Measurements from ENCODE around the gene NFKBIL1.

The NFKBIL1 gene

GRCh38 chr6:31531162-31531561 is 16.2 kb upstream of the NFKBIL1 start:
- Histone ChIP-seq H3K9ac (ENCODE audit: insufficient read length, low read depth) (no peak overlapping the region), H3K27me3 (ENCODE audit: insufficient read depth, insufficient read length) (no peaks in the 10 kb centered on the region), H3K9me3 (ENCODE audit: insufficient read depth, low read length) (no peaks in the 10 kb centered on the region), H3K36me3 (ENCODE audit: insufficient read depth, insufficient read length, low read length) (peaks cover 67% of the 10 kb centered on the region), H3K4me3 (ENCODE audit: insufficient read length, low read depth) (no peak overlapping the region), H3K4me1 (ENCODE audit: insufficient read depth, insufficient read length) (peaks cover 3% of the 10 kb centered on the region)
- no peak for DNase-seq (ENCODE audit: low read depth, low spot score)
- TF ChIP-seq SUZ12 (IDR thresholded peaks at IDR 0.05; ENCODE audit: extremely low read depth, insufficient read depth, insufficient read length) (no peak), ZNF274 (IDR thresholded peaks at IDR 0.05; ENCODE audit: low read depth, low read length) (no peak), YY1 (IDR thresholded peaks at IDR 0.05; ENCODE audit: insufficient read depth, insufficient read length) (no peak)

GRCh38 chr6:31531771-31532643 is 15.4 kb upstream of the NFKBIL1 start:
- DNase-seq (ENCODE audit: low read depth, low spot score), result no peak
- no peaks in the 10 kb centered on the region for H3K27me3 ChIP-seq (ENCODE audit: insufficient read depth, insufficient read length)
- H3K4me3 ChIP-seq (ENCODE audit: insufficient read length, low read depth), result no peak overlapping the region
- H3K9ac ChIP-seq (ENCODE audit: insufficient read length, low read depth), result no peak overlapping the region
- no peak for TF ChIP-seq SUZ12 (IDR thresholded peaks at IDR 0.05; ENCODE audit: extremely low read depth, insufficient read depth, insufficient read length)
- no peak for TF ChIP-seq YY1 (IDR thresholded peaks at IDR 0.05; ENCODE audit: insufficient read depth, insufficient read length)
- no peak for TF ChIP-seq ZNF274 (IDR thresholded peaks at IDR 0.05; ENCODE audit: low read depth, low read length)
- peaks cover 3% of the 10 kb centered on the region for H3K4me1 ChIP-seq (ENCODE audit: insufficient read depth, insufficient read length)
- no peaks in the 10 kb centered on the region for H3K9me3 ChIP-seq (ENCODE audit: insufficient read depth, low read length)
- H3K36me3 ChIP-seq (ENCODE audit: insufficient read depth, insufficient read length, low read length), result peaks cover 75% of the 10 kb centered on the region

DNA sequence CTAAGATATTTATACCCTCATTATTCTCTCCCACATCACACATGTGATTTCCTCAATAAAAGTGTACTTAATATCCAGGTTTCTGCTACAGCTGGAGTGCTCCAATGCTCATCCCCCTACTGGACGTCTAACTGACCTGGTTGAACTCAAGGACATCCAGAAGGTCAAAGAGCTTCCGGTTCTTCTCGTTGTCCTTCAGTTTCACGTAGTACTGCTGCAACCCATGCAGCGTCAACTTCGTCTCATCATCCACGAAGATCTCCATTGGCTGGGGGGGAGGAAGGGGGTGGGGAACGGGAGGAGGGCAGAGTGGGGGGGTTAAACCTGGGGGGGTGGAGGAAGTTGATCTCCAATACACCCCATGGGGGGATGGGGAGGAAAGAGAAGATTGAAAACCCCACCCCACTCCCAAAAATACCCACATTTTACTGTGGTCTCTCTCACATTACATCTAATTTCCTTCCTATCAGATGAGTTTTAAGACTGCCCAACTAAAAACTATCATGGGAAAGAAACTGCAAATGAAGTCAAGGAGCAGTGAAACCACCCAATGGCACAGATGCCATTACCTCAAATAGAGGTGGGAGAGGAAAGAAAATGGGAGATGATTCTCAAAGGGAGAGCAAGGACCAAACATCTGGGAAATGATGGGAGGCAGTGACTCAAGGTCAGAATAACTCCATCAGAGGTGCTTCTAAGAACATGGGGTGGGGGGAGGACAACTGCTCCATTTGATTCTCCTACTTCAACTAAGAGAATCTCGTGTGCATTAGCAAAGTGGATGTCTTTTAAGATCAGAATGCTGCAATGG is 14.6 kb upstream of the NFKBIL1 start:
- DNase-seq (ENCODE audit: low read depth, low spot score), result no peak
- Histone ChIP-seq H3K9me3 (ENCODE audit: insufficient read depth, low read length) (no peaks in the 10 kb centered on the region), H3K4me1 (ENCODE audit: insufficient read depth, insufficient read length) (peaks cover 3% of the 10 kb centered on the region), H3K27me3 (ENCODE audit: insufficient read depth, insufficient read length) (no peaks in the 10 kb centered on the region), H3K4me3 (ENCODE audit: insufficient read length, low read depth) (no peak overlapping the region), H3K9ac (ENCODE audit: insufficient read length, low read depth) (no peak overlapping the region), H3K36me3 (ENCODE audit: insufficient read depth, insufficient read length, low read length) (peaks cover 84% of the 10 kb centered on the region)
- TF ChIP-seq SUZ12 (IDR thresholded peaks at IDR 0.05; ENCODE audit: extremely low read depth, insufficient read depth, insufficient read length), result no peak
- TF ChIP-seq YY1 (IDR thresholded peaks at IDR 0.05; ENCODE audit: insufficient read depth, insufficient read length), result no peak
- TF ChIP-seq ZNF274 (IDR thresholded peaks at IDR 0.05; ENCODE audit: low read depth, low read length), result no peak

DNA sequence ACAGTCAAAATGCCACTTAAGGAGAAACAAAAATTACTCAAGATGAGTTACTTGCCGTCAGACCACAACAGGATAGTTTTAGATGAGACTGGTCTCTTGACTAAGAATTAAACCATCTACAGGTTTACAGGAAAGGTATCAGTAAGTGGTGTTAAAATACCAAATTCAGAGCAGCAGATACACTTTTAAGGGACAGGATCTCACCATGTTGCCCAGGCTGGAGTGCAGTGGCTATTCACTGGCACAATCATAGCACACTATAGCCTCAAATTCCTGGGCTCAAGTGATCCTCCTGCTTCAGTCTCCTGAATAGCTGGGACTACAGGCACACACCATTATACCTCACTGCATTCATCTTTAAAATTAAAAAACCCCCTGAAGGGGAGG is 14.0 kb upstream of the NFKBIL1 start:
- DNase-seq (ENCODE audit: low read depth, low spot score), result no peak
- H3K4me3 ChIP-seq (ENCODE audit: insufficient read length, low read depth), result no peak overlapping the region
- no peaks in the 10 kb centered on the region for H3K27me3 ChIP-seq (ENCODE audit: insufficient read depth, insufficient read length)
- H3K9me3 ChIP-seq (ENCODE audit: insufficient read depth, low read length), result no peaks in the 10 kb centered on the region
- no peak for TF ChIP-seq YY1 (IDR thresholded peaks at IDR 0.05; ENCODE audit: insufficient read depth, insufficient read length)
- peaks cover 3% of the 10 kb centered on the region for H3K4me1 ChIP-seq (ENCODE audit: insufficient read depth, insufficient read length)
- peaks cover 88% of the 10 kb centered on the region for H3K36me3 ChIP-seq (ENCODE audit: insufficient read depth, insufficient read length, low read length)
- H3K9ac ChIP-seq (ENCODE audit: insufficient read length, low read depth), result no peak overlapping the region

DNA sequence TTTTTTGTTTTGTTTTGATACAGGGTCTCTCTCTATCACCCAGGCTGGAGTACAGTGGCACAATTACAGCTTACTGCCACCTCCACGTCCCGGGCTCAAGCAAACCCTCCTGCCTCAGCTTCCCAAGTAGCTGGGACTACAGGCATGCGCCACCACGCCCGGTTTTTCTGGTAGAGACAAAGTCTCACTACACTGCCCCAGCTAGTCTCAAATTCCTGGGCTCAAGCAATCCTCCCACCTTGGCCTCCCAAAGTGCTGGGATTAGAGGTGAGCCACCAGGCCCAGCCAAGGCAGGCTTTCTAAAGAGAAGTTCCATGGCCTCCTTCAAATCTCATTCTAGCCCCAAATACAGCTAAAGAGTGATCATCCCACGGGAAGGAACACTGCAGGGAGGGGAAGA is 13.4 kb upstream of the NFKBIL1 start:
- H3K9ac ChIP-seq (ENCODE audit: insufficient read length, low read depth), result no peak overlapping the region
- peaks cover 3% of the 10 kb centered on the region for H3K4me1 ChIP-seq (ENCODE audit: insufficient read depth, insufficient read length)
- H3K4me3 ChIP-seq (ENCODE audit: insufficient read length, low read depth), result no peak overlapping the region
- no peaks in the 10 kb centered on the region for H3K27me3 ChIP-seq (ENCODE audit: insufficient read depth, insufficient read length)
- TF ChIP-seq YY1 (IDR thresholded peaks at IDR 0.05; ENCODE audit: insufficient read depth, insufficient read length), result no peak
- no peak for TF ChIP-seq ZNF274 (IDR thresholded peaks at IDR 0.05; ENCODE audit: low read depth, low read length)
- TF ChIP-seq SUZ12 (IDR thresholded peaks at IDR 0.05; ENCODE audit: extremely low read depth, insufficient read depth, insufficient read length), result no peak
- peaks cover 94% of the 10 kb centered on the region for H3K36me3 ChIP-seq (ENCODE audit: insufficient read depth, insufficient read length, low read length)
- H3K9me3 ChIP-seq (ENCODE audit: insufficient read depth, low read length), result no peaks in the 10 kb centered on the region
- DNase-seq (ENCODE audit: low read depth, low spot score), result no peak

GRCh38 chr6:31534521-31535040 is 12.8 kb upstream of the NFKBIL1 start:
- Histone ChIP-seq H3K9ac (ENCODE audit: insufficient read length, low read depth) (no peak overlapping the region), H3K4me1 (ENCODE audit: insufficient read depth, insufficient read length) (peaks cover 3% of the 10 kb centered on the region), H3K9me3 (ENCODE audit: insufficient read depth, low read length) (no peaks in the 10 kb centered on the region), H3K36me3 (ENCODE audit: insufficient read depth, insufficient read length, low read length) (peaks cover 96% of the 10 kb centered on the region), H3K4me3 (ENCODE audit: insufficient read length, low read depth) (no peak overlapping the region), H3K27me3 (ENCODE audit: insufficient read depth, insufficient read length) (no peaks in the 10 kb centered on the region)
- DNase-seq (ENCODE audit: low read depth, low spot score), result no peak
- no peak for TF ChIP-seq SUZ12 (IDR thresholded peaks at IDR 0.05; ENCODE audit: extremely low read depth, insufficient read depth, insufficient read length)
- TF ChIP-seq YY1 (IDR thresholded peaks at IDR 0.05; ENCODE audit: insufficient read depth, insufficient read length), result no peak
- no peak for TF ChIP-seq ZNF274 (IDR thresholded peaks at IDR 0.05; ENCODE audit: low read depth, low read length)
